ENCODE measurements around the gene PEMT. TPM values are rescaled to one million over a fixed set of nuclear protein-coding genes. Genes with fewer than 3 reads are reported as not detected.
"Not testable (repeated sequence)": the region's sequence is repeated elsewhere in the genome, so short reads cannot be mapped to it uniquely, and the experiment has no call there.

Gene PEMT
- total RNA-seq, 1 experiment from 2014 or later, result 27.0 TPM

DNA sequence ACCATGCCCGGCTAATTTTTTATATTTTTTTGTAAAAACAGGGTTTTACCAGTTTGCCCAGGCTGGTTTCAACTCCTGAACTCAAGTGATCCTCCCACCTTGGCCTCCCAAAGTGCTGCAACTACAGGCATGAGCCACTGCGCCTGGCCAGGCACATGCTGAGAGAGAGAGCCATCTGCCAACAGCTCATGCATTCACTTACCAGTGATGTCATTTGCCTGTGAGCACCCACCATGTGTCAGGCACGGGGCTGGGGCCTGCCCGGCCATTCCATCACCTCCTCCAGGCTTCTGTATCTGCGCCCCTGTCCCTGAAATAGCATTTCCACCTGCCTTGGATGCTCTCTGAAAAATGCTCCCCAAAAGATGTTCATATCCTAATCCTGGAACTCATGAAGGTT, 43.6 kb upstream of the PEMT start:
- Histone ChIP-seq H3K4me1 (ENCODE audit: control insufficient read depth, insufficient read depth, low read length) (no peaks in the 10 kb centered on the region), H3K27me3 (ENCODE audit: control insufficient read depth, insufficient read depth, low read length) (no peaks in the 10 kb centered on the region), H3K9me3 (ENCODE audit: control insufficient read depth, insufficient read depth, low read depth, low read length) (no peaks in the 10 kb centered on the region), H3K4me3 (ENCODE audit: low read depth in 2 of 2, low read length in 2 of 2) (no peak overlapping the region), H3K36me3 (ENCODE audit: control insufficient read depth, insufficient read depth, low read length) (no peaks in the 10 kb centered on the region), H3K27ac (ENCODE audit: low read length) (no peak overlapping the region)
- DNase-seq (ENCODE audit: low read depth, low spot score), result no peak
- intact Hi-C loops (cut with micrococcal nuclease; ENCODE audit: unreplicated experiment), result no loop called here
- ChIA-PET POLR2A (interaction anchor here (0.6 kb wide), 1 partner anchor 32 kb away, joined by 4 read pairs; no protein-coding TSS in a partner anchor), CTCF (no interaction called here)
- in situ Hi-C loops (cut with HindIII; ENCODE audit: low pct_unique_long_range_greater_than_20kb, low sequenced_read_pairs), result no loop called here
- ATAC-seq, result no peak
- TF ChIP-seq POLR2AphosphoS5 (IDR thresholded peaks at IDR 0.05; ENCODE audit: low read depth, low read length) (no peak), TCF7L2 (IDR thresholded peaks at IDR 0.05; ENCODE audit: low read depth, low read length) (no peak), CTCF (IDR thresholded peaks at IDR 0.05) (no peak), SIN3A (IDR thresholded peaks at IDR 0.05; ENCODE audit: borderline replicate concordance, insufficient read depth, low read depth, low read length) (no peak)
- TF ChIP-seq, protein P1, sequence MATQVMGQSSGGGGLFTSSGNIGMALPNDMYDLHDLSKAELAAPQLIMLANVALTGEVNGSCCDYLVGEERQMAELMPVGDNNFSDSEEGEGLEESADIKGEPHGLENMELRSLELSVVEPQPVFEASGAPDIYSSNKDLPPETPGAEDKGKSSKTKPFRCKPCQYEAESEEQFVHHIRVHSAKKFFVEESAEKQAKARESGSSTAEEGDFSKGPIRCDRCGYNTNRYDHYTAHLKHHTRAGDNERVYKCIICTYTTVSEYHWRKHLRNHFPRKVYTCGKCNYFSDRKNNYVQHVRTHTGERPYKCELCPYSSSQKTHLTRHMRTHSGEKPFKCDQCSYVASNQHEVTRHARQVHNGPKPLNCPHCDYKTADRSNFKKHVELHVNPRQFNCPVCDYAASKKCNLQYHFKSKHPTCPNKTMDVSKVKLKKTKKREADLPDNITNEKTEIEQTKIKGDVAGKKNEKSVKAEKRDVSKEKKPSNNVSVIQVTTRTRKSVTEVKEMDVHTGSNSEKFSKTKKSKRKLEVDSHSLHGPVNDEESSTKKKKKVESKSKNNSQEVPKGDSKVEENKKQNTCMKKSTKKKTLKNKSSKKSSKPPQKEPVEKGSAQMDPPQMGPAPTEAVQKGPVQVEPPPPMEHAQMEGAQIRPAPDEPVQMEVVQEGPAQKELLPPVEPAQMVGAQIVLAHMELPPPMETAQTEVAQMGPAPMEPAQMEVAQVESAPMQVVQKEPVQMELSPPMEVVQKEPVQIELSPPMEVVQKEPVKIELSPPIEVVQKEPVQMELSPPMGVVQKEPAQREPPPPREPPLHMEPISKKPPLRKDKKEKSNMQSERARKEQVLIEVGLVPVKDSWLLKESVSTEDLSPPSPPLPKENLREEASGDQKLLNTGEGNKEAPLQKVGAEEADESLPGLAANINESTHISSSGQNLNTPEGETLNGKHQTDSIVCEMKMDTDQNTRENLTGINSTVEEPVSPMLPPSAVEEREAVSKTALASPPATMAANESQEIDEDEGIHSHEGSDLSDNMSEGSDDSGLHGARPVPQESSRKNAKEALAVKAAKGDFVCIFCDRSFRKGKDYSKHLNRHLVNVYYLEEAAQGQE (IDR thresholded peaks at IDR 0.05; ENCODE audit: insufficient read depth in 1 of 2, low read depth in 2 of 2, low read length in 1 of 2), result no peak
- no TSS peak for BruUV-seq (replicated peaks)

DNA sequence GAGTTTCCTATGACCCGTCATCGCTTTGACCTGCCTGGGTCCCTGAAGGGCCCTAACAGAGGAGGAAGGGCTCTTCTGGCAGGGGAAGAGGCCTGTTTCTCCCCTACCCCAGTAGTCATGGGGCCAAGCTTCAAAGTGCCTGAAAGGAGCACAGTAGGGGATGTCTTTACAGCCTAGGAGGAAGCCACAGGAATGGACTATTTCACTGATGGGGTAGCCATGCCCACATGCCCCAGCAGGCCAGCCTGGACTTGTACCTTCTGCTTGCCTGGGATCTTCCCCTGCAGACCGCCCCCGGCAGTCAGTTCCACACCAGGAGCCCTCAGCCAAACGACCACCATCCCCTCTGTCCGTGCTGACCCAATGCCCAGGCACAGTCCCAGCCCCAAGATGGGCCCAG, 41.8 kb upstream of the PEMT start:
- no peak overlapping the region for H3K27ac ChIP-seq (ENCODE audit: low read length)
- intact Hi-C loops (cut with micrococcal nuclease; ENCODE audit: unreplicated experiment) (no loop called here), in situ Hi-C loops (cut with HindIII; ENCODE audit: low pct_unique_long_range_greater_than_20kb, low sequenced_read_pairs) (no loop called here)
- no peaks in the 10 kb centered on the region for H3K9me3 ChIP-seq (ENCODE audit: control insufficient read depth, insufficient read depth, low read depth, low read length)
- no peak; the same call in 1 of the 2 replicates for ATAC-seq
- POLR2A ChIA-PET, result no interaction called here
- no peaks in the 10 kb centered on the region for H3K36me3 ChIP-seq (ENCODE audit: control insufficient read depth, insufficient read depth, low read length)
- no peaks in the 10 kb centered on the region for H3K27me3 ChIP-seq (ENCODE audit: control insufficient read depth, insufficient read depth, low read length)
- no peak overlapping the region for H3K4me3 ChIP-seq (ENCODE audit: low read depth in 2 of 2, low read length in 2 of 2)
- CTCF ChIA-PET, result no interaction called here
- no TSS peak for BruUV-seq (replicated peaks)
- no peak for TF ChIP-seq POLR2AphosphoS5 (IDR thresholded peaks at IDR 0.05; ENCODE audit: low read depth, low read length)
- no peak for TF ChIP-seq TCF7L2 (IDR thresholded peaks at IDR 0.05; ENCODE audit: low read depth, low read length)
- no peak for TF ChIP-seq SIN3A (IDR thresholded peaks at IDR 0.05; ENCODE audit: borderline replicate concordance, insufficient read depth, low read depth, low read length)
- TF ChIP-seq CTCF (IDR thresholded peaks at IDR 0.05), result no peak
- DNase-seq (ENCODE audit: low read depth, low spot score), result no peak
- no peaks in the 10 kb centered on the region for H3K4me1 ChIP-seq (ENCODE audit: control insufficient read depth, insufficient read depth, low read length)

DNA sequence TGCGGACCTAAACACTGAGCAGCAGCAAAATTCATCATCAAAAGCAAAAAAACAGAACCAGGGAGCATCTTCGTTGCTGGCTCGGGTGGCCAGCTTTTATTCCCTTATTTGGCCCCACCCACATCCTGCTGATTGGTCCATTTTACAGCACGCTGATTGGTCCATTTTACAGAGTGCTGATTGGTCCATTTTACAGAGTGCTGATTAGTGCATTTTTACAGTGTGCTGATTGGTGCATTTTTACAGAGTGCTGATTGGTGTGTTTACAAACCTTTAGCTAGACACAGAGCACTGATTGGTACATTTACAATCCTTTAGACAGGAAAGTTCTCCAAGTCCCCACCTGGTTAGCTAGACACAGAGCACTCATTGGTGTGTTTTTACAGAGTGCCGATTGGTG, 41.2 kb upstream of the PEMT start:
- H3K36me3 ChIP-seq (ENCODE audit: control insufficient read depth, insufficient read depth, low read length); H3K4me1 ChIP-seq (ENCODE audit: control insufficient read depth, insufficient read depth, low read length); H3K27me3 ChIP-seq (ENCODE audit: control insufficient read depth, insufficient read depth, low read length); H3K4me3 ChIP-seq (ENCODE audit: low read depth in 2 of 2, low read length in 2 of 2); H3K9me3 ChIP-seq (ENCODE audit: control insufficient read depth, insufficient read depth, low read depth, low read length); intact Hi-C loops (cut with micrococcal nuclease; ENCODE audit: unreplicated experiment); CTCF ChIA-PET; H3K27ac ChIP-seq (ENCODE audit: low read length); in situ Hi-C loops (cut with HindIII; ENCODE audit: low pct_unique_long_range_greater_than_20kb, low sequenced_read_pairs); BruUV-seq (replicated peaks); ATAC-seq; DNase-seq (ENCODE audit: low read depth, low spot score); POLR2A ChIA-PET: not testable (repeated sequence)

Data from Panc1 (cell line).